Testis (tissue), 3 donors: Measurements from ENCODE around the gene DHRS7B. TPM values are rescaled to one million over a fixed set of nuclear protein-coding genes. Genes with fewer than 3 reads are reported as not detected.
"Not testable (repeated sequence)": the region's sequence is repeated elsewhere in the genome, so short reads cannot be mapped to it uniquely, and the experiment has no call there.

Experiments used
- DNase-seq: peaks from one replicate; pipeline ENCODE4 v3.0.0-alpha.2; 2019
- H3K27ac ChIP-seq, 2 donors: fragments of 200-600 bp; sonication (generic); one replicate each; pipeline ENCODE4 v1.5.1; 2019
- H3K27me3 ChIP-seq: fragments of 200-600 bp; sonication (generic); one replicate; pipeline ENCODE4 v1.5.1; 2019
- H3K36me3 ChIP-seq: fragments of 200-600 bp; sonication (generic); one replicate; pipeline ENCODE4 v1.5.1; 2017; ENCODE audit warnings: low read depth; ENCODE audit errors: missing control alignments
- H3K4me1 ChIP-seq: fragments of 200-600 bp; sonication (generic); one replicate; pipeline ENCODE4 v1.5.1; 2019
- H3K4me3 ChIP-seq, 2 donors: fragments of 200-600 bp; sonication (generic); one replicate each; pipeline ENCODE4 v1.5.1; 2017 to 2019
- H3K9me3 ChIP-seq: fragments of 200-600 bp; sonication (generic); one replicate; pipeline ENCODE4 v1.5.1; 2017
- CTCF ChIP-seq, 3 experiments: fragments of 450-650 bp in 2 of 3; fragments of 200-600 bp in 1 of 3; sonication (generic) in 1 of 3; IDR thresholded peaks; one replicate each; pipeline ENCODE4 v1.5.1; 2016 to 2019; ENCODE audit warnings: antibody characterized with exemption in 3 of 3, mild to moderate bottlenecking in 2 of 3, moderate library complexity in 1 of 3
- POLR2A ChIP-seq: fragments of 450-650 bp; IDR thresholded peaks from one replicate; pipeline ENCODE4 v1.6.1; 2017; ENCODE audit warnings: antibody characterized with exemption, mild to moderate bottlenecking, moderate library complexity
- WGBS, 2 donors: methylation state at CpG; one replicate each; pipeline ENCODE4 v1.1.5; 2018; 5-methylcytosine and 5-hydroxymethylcytosine counted together
- intact Hi-C: fragments of 100-400 bp; cut with DNase I; formaldehyde crosslinking; loops from one replicate; pipeline ENCODE4 v1.15.1; 2023; ENCODE audit warnings: low total_unique reads
- polyA plus RNA-seq: library from polyadenylated mRNA; stranded (reverse); fragments of 350-450 nt; fragmentation: Illumina TruSeq; extraction: RNeasy Lipid Tissue Mini Kit (QIAGEN cat#74804); gene quantifications from one replicate; pipeline ENCODE4 v1.2.3, GENCODE V29; 2014; ENCODE audit warnings: low read depth, low replicate concordance; ENCODE audit not compliant: insufficient read depth
- total RNA-seq, 2 donors: library from RNA; depleted of rRNA; stranded (reverse); fragments of >200 nt; gene quantifications; one replicate each; pipeline ENCODE4 v1.2.3, GENCODE V29; 2016

The DHRS7B gene
- total and polyA plus RNA-seq, 3 donors from 2014 or later = 39.0 to 81.7 (median 53.6) TPM

- Histone ChIP-seq H3K27ac (no peak overlapping the region), H3K27me3 (no peaks in the 10 kb centered on the region), H3K9me3 (no peaks in the 10 kb centered on the region), H3K36me3 (no peaks in the 10 kb centered on the region), H3K4me3 (no peak overlapping the region), H3K4me1 (no peaks in the 10 kb centered on the region)
- intact Hi-C loops = no loop called here
- DNase-seq = no peak
- WGBS, 2 donors = 89 to 90% methylated on average over 3 of the region's 3 CpGs
- no peak for TF ChIP-seq POLR2A
Observed at GRCh38 chr17:21106316-21106715, 20.4 kb upstream of the DHRS7B start.

GRCh38 chr17:21107067-21107650, 19.6 kb upstream of the DHRS7B start:
- WGBS, 2 donors = 85% methylated on average over 6 to 7 of the region's 7 CpGs
- H3K27me3 ChIP-seq, H3K9me3 ChIP-seq, H3K36me3 ChIP-seq, H3K4me3 ChIP-seq, H3K4me1 ChIP-seq, DNase-seq, intact Hi-C loops, H3K27ac ChIP-seq: not testable (repeated sequence)

GRCh38 chr17:21108651-21109050, 18.1 kb upstream of the DHRS7B start:
- no peaks in the 10 kb centered on the region for H3K27me3 ChIP-seq
- no peaks in the 10 kb centered on the region for H3K9me3 ChIP-seq
- H3K4me1 ChIP-seq = no peaks in the 10 kb centered on the region
- H3K27ac ChIP-seq = no peak overlapping the region
- H3K4me3 ChIP-seq = no peak overlapping the region
- 88 to 92% methylated on average over 3 of the region's 3 CpGs for WGBS, 2 donors
- intact Hi-C loops = no loop called here
- no peak for DNase-seq
- H3K36me3 ChIP-seq = no peaks in the 10 kb centered on the region
- no peak for TF ChIP-seq CTCF (IDR thresholded peaks at IDR 0.05)
- no peak for TF ChIP-seq POLR2A

GRCh38 chr17:21113049-21113690, 13.6 kb upstream of the DHRS7B start:
- Histone ChIP-seq H3K36me3 (no peaks in the 10 kb centered on the region), H3K4me3 (no peak overlapping the region), H3K4me1 (no peaks in the 10 kb centered on the region), H3K9me3 (no peaks in the 10 kb centered on the region), H3K27ac (no peak overlapping the region), H3K27me3 (no peaks in the 10 kb centered on the region)
- DNase-seq = no peak
- 74% methylated on average over 5 of the region's 5 CpGs for WGBS, 2 donors
- intact Hi-C loops = no loop called here
- TF ChIP-seq CTCF (IDR thresholded peaks at IDR 0.05) = no peak
- no peak for TF ChIP-seq POLR2A

- no peaks in the 10 kb centered on the region for H3K36me3 ChIP-seq
- no peaks in the 10 kb centered on the region for H3K9me3 ChIP-seq
- no peaks in the 10 kb centered on the region for H3K4me1 ChIP-seq
- no peak overlapping the region for H3K4me3 ChIP-seq
- intact Hi-C loops = no loop called here
- 50 to 59% methylated on average over 1 of the region's 1 CpG for whole genome bisulfite sequencing, 2 donors
- no peak overlapping the region for H3K27ac ChIP-seq
- no peak for TF ChIP-seq POLR2A
- TF ChIP-seq CTCF (IDR thresholded peaks at IDR 0.05) = no peak
- H3K27me3 ChIP-seq = no peaks in the 10 kb centered on the region
- no peak for DNase-seq
Observed at GRCh38 chr17:21113716-21114115, 13.0 kb upstream of the DHRS7B start.

GRCh38 chr17:21114791-21115190, 12.0 kb upstream of the DHRS7B start:
- DNase-seq, H3K4me1 ChIP-seq, intact Hi-C loops, H3K36me3 ChIP-seq, H3K27me3 ChIP-seq, H3K27ac ChIP-seq, H3K4me3 ChIP-seq, H3K9me3 ChIP-seq: not testable (repeated sequence)
- 77% methylated on average over 4 of the region's 4 CpGs for WGBS, 2 donors
